PC-3 (cell line): ENCODE data around the gene POU2F1. TPM values are rescaled to one million over a fixed set of nuclear protein-coding genes. Genes with fewer than 3 reads are reported as not detected.

ENCODE experiments used
- ATAC-seq: fragments of 200-7000 bp; cut with Tn5 transposase; 2 replicates; pipeline ENCODE4 v1.9.1; 2020; ENCODE audit warnings: mild to moderate bottlenecking, moderate library complexity
- BruUV-seq: library from RNA; stranded (reverse); fragments of 400-500 nt; replicated peaks from 2 replicates; lab custom pipeline; 2021; lab: Mats Ljungman, UMichigan
- CTCF ChIA-PET: fragments of 300-600 bp; sonication (Branson Sonifier 250); formaldehyde crosslinking; loops from one replicate; lab custom pipeline; 2022; ENCODE audit warnings: antibody characterized with exemption; lab: Charles Lee
- POLR2A ChIA-PET: fragments of 300-600 bp; sonication (Branson Sonifier 250); formaldehyde crosslinking; loops from one replicate; lab custom pipeline; 2022; ENCODE audit warnings: antibody characterized with exemption; ENCODE audit not compliant: unreplicated experiment; lab: Charles Lee
- DNase-seq: peaks from one replicate; pipeline ENCODE4 v3.0.0-alpha.2; 2015
- H2AFZ ChIP-seq: fragments of 300-600 bp; sonication (generic); 2 replicates; pipeline ENCODE4 v1.6.0; 2016; ENCODE audit warnings: antibody characterized with exemption, low read length
- H3F3A ChIP-seq: fragments of 300-600 bp; sonication (generic); one replicate; pipeline ENCODE4 v1.6.0; 2017; ENCODE audit warnings: antibody characterized with exemption, low read length, control low read depth, mild to moderate bottlenecking; ENCODE audit not compliant: unreplicated experiment
- H3K27ac ChIP-seq: fragments of 300-600 bp; sonication (generic); 2 replicates; pipeline ENCODE4 v1.5.1; 2016; ENCODE audit warnings: mild to moderate bottlenecking, low read length
- H3K27me3 ChIP-seq: fragments of 300-600 bp; sonication (generic); 2 replicates; pipeline ENCODE4 v1.6.1; 2016; ENCODE audit warnings: low read length, mixed read lengths
- H3K36me3 ChIP-seq: fragments of 300-600 bp; sonication (generic); 2 replicates; pipeline ENCODE4 v1.6.1; 2016; ENCODE audit warnings: low read depth, mixed run types, low read length, mixed read lengths
- H3K4me1 ChIP-seq: fragments of 300-600 bp; sonication (generic); 2 replicates; pipeline ENCODE4 v1.5.1; 2016; ENCODE audit warnings: low read length; ENCODE audit not compliant: insufficient read depth
- H3K4me2 ChIP-seq: fragments of 300-600 bp; sonication (generic); 2 replicates; pipeline ENCODE4 v1.6.0; 2016; ENCODE audit warnings: low read length
- H3K4me3 ChIP-seq: fragments of 300-600 bp; sonication (generic); 2 replicates; pipeline ENCODE4 v1.5.1; 2016; ENCODE audit warnings: mild to moderate bottlenecking, low read length, mixed read lengths
- H3K79me2 ChIP-seq: fragments of 300-600 bp; sonication (generic); 2 replicates; pipeline ENCODE4 v1.6.1; 2017; ENCODE audit warnings: low read length, mixed read lengths
- H3K9ac ChIP-seq: fragments of 300-600 bp; sonication (generic); 2 replicates; pipeline ENCODE4 v1.6.0; 2016; ENCODE audit warnings: mild to moderate bottlenecking, low read length
- H3K9me2 ChIP-seq: fragments of 300-600 bp; sonication (generic); replicated peaks from 2 replicates; pipeline ENCODE4 v1.6.1; 2016; ENCODE audit warnings: mixed run types, low read length, mixed read lengths
- H3K9me3 ChIP-seq: fragments of 300-600 bp; sonication (generic); 2 replicates; pipeline ENCODE4 v1.6.1; 2016; ENCODE audit warnings: low read length, mixed read lengths
- H4K20me1 ChIP-seq: fragments of 300-600 bp; sonication (generic); 2 replicates; pipeline ENCODE4 v1.6.1; 2016; ENCODE audit warnings: low read length, mixed read lengths
- CTCF ChIP-seq: fragments of 300-600 bp; sonication (generic); conservative IDR thresholded peaks from 2 replicates; pipeline ENCODE4 v1.5.1; 2017; ENCODE audit warnings: antibody characterized with exemption, low read depth, mild to moderate bottlenecking, low read length
- EZH2 ChIP-seq: fragments of 300-600 bp; sonication (generic); IDR thresholded peaks from one replicate; pipeline ENCODE4 v1.6.1; 2017; ENCODE audit warnings: antibody characterized with exemption, mild to moderate bottlenecking, low read length; ENCODE audit not compliant: unreplicated experiment
- EZH2phosphoT487 ChIP-seq: fragments of 300-600 bp; sonication (generic); IDR thresholded peaks from 2 replicates; pipeline ENCODE4 v1.6.1; 2018; ENCODE audit warnings: mild to moderate bottlenecking, antibody characterized with exemption, low read length, borderline replicate concordance
- intact Hi-C: fragments of 100-400 bp; cut with micrococcal nuclease; formaldehyde crosslinking; loops from 2 replicates; pipeline ENCODE4 v1.9.0; 2023
- total RNA-seq: library from RNA; depleted of rRNA; stranded (reverse); fragments of >200 nt; gene quantifications from 2 replicates; pipeline ENCODE4 v1.2.3, GENCODE V29; 2014

Gene POU2F1
- total RNA-seq, 1 experiment from 2014 or later: 8.7 TPM

- no peaks in the 10 kb centered on the region for H3K9me2 ChIP-seq
- DNase-seq: no peak
- ChIA-PET POLR2A (no interaction called here), CTCF (no interaction called here)
- H3K4me2 ChIP-seq: no peak overlapping the region
- no peaks in the 10 kb centered on the region for H4K20me1 ChIP-seq
- no TSS peak for BruUV-seq
- no peaks in the 10 kb centered on the region for H3K4me1 ChIP-seq
- H3K9ac ChIP-seq: no peak overlapping the region
- intact Hi-C loops: no loop called here
- no peaks in the 10 kb centered on the region for H3K9me3 ChIP-seq
- H2AFZ ChIP-seq: no peak overlapping the region
- no peaks in the 10 kb centered on the region for H3K36me3 ChIP-seq
- no peaks in the 10 kb centered on the region for H3F3A ChIP-seq
- no peak overlapping the region for H3K27ac ChIP-seq
- H3K79me2 ChIP-seq: no peaks in the 10 kb centered on the region
- no peak for ATAC-seq
- H3K27me3 ChIP-seq: no peaks in the 10 kb centered on the region
- TF ChIP-seq EZH2phosphoT487 (no peak), CTCF (no peak), EZH2 (no peak)
- no peak overlapping the region for H3K4me3 ChIP-seq
These were observed 248.7 kb downstream of the POU2F1 start for GRCh38 chr1:167469280-167469965.

- no peaks in the 10 kb centered on the region for H3K36me3 ChIP-seq
- H3K27ac ChIP-seq: no peak overlapping the region
- no peaks in the 10 kb centered on the region for H3K79me2 ChIP-seq
- no peaks in the 10 kb centered on the region for H4K20me1 ChIP-seq
- H3K4me3 ChIP-seq: no peak overlapping the region
- no peak overlapping the region for H2AFZ ChIP-seq
- POLR2A ChIA-PET: no interaction called here
- no peak overlapping the region for H3K4me2 ChIP-seq
- H3F3A ChIP-seq: no peaks in the 10 kb centered on the region
- H3K9ac ChIP-seq: no peak overlapping the region
- CTCF ChIA-PET: no interaction called here
- H3K4me1 ChIP-seq: no peaks in the 10 kb centered on the region
- ATAC-seq (no peak), DNase-seq (no peak)
- H3K9me3 ChIP-seq: no peaks in the 10 kb centered on the region
- TF ChIP-seq CTCF (no peak), EZH2 (no peak), EZH2phosphoT487 (no peak)
- H3K9me2 ChIP-seq: no peaks in the 10 kb centered on the region
- intact Hi-C loops: no loop called here
- H3K27me3 ChIP-seq: peaks cover 7% of the 10 kb centered on the region
- no TSS peak for BruUV-seq
These were observed 250.9 kb downstream of the POU2F1 start for GRCh38 chr1:167471568-167471967.

GRCh38 chr1:167472752-167473521 lies 252.3 kb downstream of the POU2F1 start:
- Histone ChIP-seq H3K36me3 (no peaks in the 10 kb centered on the region), H3K4me3 (no peak overlapping the region), H3K4me1 (no peaks in the 10 kb centered on the region), H2AFZ (no peak overlapping the region), H3K4me2 (no peak overlapping the region), H4K20me1 (no peaks in the 10 kb centered on the region), H3F3A (no peaks in the 10 kb centered on the region), H3K9ac (no peak overlapping the region), H3K79me2 (no peaks in the 10 kb centered on the region), H3K27me3 (peaks cover 19% of the 10 kb centered on the region), H3K9me2 (no peaks in the 10 kb centered on the region), H3K27ac (no peak overlapping the region), H3K9me3 (no peaks in the 10 kb centered on the region)
- ATAC-seq: no peak
- BruUV-seq: no TSS peak
- POLR2A ChIA-PET: no interaction called here
- no peak for DNase-seq
- intact Hi-C loops: no loop called here
- CTCF ChIA-PET: no interaction called here
- TF ChIP-seq CTCF: no peak
- no peak for TF ChIP-seq EZH2phosphoT487
- TF ChIP-seq EZH2: no peak
